Posterior vena cava (tissue), 2 donors: Measurements from ENCODE around the gene SPATS2L. TPM values are rescaled to one million over a fixed set of nuclear protein-coding genes. Genes with fewer than 3 reads are reported as not detected.

Experiments used
- DNase-seq: peaks from one replicate; pipeline ENCODE4 v3.0.0-alpha.2; 2020; ENCODE audit warnings: low spot score
- intact Hi-C, 2 donors: fragments of 100-400 bp; cut with DNase I; formaldehyde crosslinking; loops; one replicate each; pipeline versions ENCODE4 v1.14.1 to v1.14.2; 2022 to 2023
- total RNA-seq, 2 donors: library from RNA; stranded (reverse); fragmentation: NEBNext Ultra II Directional; extraction: Animal tissue kit (Norgen Biotek cat#: 25700); gene quantifications; one replicate each; pipeline ENCODE4 v1.2.1, GENCODE V29; 2021
- donor health status: DM: yes; HTN: yes; CAD: no.
- donor health status: DM: yes; HTN: yes; CAD: no.

The SPATS2L gene
- total RNA-seq, 2 donors from 2014 or later, result 68.7 to 76.6 TPM

DNA sequence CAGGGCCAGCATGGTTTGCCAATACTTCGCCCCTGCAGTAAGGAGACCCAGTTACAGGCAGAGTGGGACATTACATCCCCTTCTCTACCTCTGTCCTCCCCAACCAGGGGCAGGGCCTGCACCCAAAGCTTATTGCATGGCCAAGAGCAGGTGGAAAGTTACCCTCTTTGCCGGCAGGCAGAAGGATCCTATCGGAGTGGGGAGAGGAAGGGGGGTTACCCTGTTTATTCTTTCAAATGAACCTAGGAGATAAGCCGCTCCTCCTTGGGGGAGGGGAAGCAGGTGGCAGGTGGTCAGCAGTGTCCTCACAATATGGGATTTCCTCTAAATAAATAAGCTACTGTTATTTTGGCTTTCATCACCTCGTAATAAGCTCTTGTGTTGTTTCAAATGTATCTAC lies 53.9 kb downstream of the SPATS2L start:
- no peak for DNase-seq
- intact Hi-C loops, result no loop called here

DNA sequence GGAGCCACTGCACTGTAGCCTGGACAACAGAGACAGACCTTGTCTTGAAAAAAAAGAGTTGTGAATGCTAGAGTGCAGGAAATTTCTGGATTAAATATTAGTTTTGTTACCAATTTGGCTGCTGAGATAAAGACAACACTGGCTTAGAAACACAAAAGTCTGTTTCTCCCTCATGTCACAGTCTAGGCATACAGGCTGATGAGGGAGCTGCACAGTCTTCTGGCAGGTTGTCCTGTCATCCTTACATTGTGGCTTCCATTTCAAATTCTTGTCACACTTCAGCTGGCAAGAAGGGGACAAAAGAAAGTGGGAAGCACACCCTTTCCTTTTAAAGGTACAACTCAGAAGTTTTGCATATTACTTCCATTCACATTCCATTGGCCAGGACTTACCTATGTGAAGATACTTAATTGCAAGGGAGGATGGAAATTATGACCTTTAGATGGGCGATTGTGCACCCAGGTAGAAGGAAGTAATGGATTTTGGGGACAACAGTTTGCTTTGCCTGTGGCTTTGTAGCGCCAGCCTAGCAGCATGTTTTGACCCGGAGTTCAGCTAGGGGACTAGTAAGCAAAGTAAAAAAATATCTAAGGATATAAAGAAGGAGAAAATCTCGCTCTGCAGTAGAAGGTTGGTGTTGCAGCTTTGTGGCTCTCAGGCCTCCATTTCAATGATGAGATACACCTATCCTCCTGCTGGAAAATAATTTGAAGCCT lies 55.9 kb downstream of the SPATS2L start:
- intact Hi-C loops, result no loop called here
- no peak for DNase-seq

DNA sequence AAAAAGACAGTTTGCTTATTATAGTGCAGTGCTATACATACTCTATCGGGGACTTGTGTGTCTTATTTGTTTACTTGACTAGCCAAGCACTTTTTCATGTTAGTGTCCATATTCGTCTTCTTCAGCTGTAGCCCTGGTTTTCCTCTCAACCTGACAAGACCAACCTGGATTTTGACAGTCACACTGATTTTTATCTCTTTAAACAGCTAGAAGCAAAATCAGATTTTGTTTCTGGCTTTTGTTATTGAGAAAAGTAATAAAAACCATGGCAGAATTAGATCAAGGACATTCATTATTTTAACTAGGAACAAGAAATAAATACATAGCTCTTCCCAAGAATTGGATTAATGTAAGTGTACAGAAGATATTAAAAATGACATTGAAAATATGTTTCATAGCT lies 56.8 kb downstream of the SPATS2L start:
- intact Hi-C loops, result no loop called here
- no peak for DNase-seq

DNA sequence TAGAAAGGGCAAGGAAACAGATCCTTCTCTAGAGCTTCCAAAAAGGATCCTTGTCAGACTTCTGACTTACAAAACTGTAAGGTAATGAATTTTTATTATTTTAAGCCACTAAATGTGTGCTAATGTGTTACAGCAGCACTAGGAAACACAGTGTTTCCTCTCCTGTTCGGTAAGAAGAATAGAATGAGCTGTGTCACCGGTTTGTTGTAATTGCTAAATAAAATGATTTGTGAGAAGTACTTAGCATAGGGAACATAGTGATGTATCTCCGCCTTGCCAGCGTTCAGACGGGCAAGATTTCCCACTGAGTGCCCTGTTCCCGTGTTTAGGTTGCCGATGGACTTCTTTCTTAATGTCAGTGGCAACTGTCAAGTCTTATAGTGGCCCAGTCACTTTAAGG lies 57.6 kb downstream of the SPATS2L start:
- DNase-seq, result no peak
- intact Hi-C loops, result no loop called here

DNA sequence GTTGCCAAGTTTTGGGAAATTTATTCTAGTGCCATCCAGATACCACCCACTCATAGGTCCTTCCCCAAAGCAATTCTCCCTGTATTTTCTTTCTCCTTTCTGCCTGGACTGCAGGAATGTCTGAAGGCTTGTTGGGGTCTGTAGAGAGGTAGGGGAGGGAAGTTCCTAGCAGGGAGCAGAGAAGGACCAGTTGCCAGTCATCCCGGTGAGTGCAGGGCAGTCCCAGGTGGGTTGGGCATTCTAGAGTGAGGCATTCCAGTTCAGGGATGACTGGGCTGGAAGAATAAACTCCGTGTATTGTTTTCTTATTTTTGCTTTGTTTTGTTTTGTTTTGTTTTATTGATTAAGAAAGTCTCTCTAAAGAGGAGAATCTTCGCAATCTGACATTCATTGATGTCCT lies 58.1 kb downstream of the SPATS2L start:
- intact Hi-C loops, result no loop called here
- DNase-seq, result no peak

DNA sequence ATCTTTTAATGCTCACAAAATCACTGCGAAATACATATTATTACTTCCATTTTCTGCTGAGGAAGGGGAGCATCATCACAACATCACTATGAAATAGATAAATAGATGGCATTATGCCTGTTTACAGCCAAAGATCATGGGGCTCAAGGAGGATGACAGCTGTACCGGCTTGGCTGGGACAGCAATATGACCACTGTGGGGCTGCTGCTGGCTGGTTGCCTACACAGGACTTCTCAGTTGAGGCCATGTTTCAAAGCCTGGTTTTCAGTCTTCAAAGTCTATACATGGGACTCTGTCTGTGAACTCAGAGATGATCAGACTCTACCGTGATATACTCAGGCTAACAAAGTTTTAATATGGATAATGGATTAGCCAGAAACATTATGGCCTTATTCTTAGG lies 58.7 kb downstream of the SPATS2L start:
- intact Hi-C loops, result no loop called here
- no peak for DNase-seq

DNA sequence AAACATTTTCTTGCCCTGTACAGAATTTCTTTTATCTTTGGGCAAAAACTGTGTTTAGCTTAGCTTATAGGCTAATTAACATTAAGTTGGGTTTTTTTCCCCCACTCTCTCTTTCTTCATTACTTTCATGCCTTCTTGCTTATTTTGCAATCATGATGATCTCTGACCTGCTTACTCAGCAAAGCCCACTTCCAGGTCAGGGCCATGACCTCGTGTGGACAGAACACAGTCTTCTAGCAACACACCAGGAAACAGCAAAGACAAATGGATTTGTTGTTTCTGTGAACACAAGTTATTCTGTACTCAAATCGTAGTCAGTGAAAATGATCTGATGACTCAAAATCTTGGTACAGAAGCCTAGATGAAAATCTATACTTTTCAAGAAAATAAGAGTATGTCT lies 60.7 kb downstream of the SPATS2L start:
- intact Hi-C loops, result no loop called here
- DNase-seq, result no peak

DNA sequence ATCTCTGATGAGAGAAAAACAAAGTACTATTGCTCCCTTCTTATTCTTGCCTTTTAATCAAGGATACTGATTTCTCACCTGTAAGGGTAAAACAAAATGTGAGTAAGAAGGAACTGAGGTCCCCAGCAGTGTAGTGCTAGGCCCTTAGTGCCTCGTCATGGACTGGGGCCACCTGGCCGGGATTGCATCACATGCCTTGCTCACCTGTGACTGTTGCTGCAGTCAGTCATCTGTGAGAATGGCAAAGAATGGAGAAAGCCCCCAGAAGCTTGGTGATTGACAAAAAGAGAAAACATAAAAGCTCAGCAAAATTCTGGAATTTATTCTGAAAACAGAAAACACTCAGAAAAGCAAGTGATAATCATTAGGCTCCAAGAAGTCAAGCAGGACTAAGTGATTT lies 63.4 kb downstream of the SPATS2L start:
- DNase-seq, result no peak
- intact Hi-C loops, result no loop called here

DNA sequence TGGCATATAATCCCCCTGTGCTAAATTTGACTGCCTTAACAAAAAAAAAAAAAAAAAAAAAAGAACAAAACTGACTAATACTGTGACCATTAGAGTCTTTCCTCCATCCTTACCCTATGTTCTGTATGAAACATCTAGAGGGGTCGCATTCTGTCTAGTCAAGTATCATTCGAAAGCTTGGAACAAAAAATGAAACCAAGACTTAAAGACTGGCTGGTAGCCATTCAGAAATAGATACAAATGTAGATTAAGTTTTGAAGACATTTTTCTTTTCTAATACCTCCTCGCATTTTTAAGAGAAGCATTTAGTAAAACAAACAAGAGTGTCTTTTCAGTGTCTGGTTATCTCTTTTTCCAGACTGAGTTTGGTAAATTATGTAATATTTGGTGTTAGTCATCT lies 66.7 kb downstream of the SPATS2L start:
- no peak for DNase-seq
- intact Hi-C loops, result no loop called here

DNA sequence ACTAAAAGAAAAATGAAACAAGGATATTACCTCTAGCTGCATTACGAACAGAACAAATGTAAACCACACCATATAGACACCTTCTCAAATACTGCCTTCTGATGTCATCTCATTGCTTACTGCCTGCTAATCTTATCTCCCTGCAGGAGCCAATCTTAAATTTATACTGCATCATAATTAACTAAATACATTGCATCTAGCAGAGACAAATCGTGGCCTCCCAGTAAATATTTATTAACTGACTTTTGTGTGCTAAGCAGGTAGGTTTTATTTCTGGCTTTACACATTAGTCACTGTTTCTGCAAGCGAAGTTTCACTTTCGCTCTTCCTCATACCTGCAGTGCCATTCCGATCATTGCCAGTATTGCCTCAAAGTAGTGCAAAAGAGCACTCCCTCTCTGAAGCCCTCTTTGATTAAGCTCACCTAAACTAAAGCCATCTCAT lies 67.5 kb downstream of the SPATS2L start:
- no peak for DNase-seq
- intact Hi-C loops, result no loop called here

DNA sequence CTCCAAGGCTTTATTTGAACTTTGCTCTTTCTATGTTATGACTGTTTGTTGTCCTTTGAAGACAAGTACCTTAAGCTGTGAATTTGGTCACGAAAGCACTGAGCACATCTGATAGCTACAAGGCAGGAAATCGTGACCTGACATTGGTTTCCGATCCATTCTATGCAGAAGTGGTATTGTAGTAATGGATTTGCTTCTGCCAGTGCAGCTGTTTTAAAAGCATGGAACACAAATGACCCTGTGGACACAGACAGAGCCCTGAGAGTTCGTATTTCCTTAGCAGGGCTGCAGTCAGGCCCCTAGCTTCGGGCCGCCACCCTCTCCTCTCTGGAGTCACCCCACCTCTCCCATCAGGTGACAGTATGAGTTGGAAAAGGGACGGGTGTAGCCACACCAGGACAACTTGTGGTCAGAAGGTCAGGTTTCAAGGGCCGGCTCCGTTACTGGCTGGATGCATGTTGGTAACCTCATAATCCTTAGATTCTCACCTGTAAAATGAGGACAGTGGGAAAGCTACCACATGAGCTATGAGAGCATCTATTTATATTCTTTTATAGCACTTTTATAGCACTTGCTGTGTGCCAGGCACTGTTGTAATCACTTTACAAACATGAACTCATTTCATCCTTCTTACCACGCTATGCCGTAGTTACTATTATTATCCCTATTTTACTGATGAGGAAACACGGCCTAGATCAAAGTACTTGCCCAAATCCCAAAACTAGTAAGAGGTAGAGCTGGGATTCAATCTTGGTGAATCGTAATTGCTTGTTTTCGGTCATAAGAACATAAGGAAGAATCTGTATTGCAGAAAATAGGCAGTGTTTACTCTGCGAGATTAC lies 70.2 kb downstream of the SPATS2L start:
- intact Hi-C loops, result loop anchor here in 1 of 2 donors (2.0 kb wide), 1 partner anchor 18 kb away; no protein-coding TSS in a partner anchor
- no peak for DNase-seq

DNA sequence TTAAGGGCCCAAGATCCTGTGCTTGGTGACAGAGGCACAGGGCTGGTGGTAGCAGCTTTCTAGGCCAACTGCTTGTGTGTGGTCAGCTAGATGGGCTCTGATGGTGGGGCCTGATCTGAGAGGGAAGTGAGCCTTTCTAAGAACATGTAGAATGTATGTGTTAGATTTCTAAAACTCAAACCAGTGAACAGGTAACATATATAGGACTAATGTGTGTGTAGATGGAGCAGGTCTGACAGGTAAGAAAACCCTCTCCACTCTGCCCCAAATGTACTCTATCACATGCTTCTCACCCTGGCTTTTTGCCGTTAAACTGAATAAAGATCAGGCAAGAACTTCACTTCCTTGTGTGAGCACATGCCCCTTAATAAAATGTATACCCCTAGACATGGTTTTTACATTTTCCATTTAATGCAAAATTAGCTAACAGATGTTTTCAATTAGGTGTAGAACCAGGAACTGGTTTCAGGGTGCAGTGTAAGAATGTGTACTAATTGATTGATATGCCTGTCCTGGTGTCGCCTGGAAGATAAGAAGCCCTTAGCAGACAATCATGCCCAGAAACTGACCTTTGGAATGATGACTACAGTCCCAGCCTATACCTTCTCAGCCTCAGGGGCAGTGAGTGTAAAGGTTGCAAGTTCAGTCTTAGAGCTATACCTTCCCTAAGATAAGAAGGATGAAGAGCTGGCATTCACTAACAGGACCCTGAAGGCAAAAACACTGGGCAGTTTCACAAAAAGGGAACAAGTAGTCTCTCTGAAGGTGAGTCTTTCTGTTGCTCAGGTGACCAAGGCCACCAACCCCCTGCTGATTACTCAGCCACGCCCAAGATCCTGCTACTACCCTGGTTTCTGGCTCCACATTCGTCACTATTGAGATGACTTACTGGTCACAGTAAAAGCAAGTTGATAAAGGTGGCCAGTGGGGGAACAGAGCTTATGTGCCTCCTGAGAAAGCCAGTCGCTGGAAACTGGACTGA lies 71.2 kb downstream of the SPATS2L start:
- DNase-seq, result no peak
- intact Hi-C loops, result loop anchor here in 1 of 2 donors (2.0 kb wide), 1 partner anchor 17 kb away; no protein-coding TSS in a partner anchor

DNA sequence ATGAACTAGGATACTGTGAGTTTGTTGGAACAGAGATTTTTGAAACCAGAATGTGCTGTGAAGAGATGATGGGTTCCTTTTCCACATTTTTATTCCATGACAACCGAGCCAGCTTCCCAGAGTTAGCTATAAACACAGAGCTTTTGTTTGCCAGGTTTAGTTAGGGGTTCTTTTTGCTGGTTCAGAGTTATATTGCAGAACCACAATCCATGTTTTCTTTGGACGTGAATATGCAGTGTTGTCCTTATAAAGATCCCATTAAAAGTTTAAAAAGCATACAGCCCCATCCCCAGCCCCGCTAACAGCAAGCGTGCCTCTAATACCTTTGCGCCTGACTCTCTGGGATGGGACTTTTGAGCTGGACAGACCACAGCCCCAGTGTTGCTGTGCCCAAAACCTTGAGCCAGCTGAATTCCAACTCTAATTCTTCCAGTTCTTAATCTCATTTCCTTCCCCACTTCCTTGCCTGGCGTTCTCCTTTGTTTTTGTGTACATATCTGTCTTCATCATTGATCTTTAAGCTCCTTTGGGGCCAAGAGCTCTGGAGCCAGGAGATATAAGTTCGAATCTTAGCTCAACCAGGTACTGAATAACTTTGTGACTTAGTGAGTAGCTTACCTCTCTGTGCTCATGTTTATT lies 72.3 kb downstream of the SPATS2L start:
- no peak for DNase-seq
- intact Hi-C loops, result no loop called here

DNA sequence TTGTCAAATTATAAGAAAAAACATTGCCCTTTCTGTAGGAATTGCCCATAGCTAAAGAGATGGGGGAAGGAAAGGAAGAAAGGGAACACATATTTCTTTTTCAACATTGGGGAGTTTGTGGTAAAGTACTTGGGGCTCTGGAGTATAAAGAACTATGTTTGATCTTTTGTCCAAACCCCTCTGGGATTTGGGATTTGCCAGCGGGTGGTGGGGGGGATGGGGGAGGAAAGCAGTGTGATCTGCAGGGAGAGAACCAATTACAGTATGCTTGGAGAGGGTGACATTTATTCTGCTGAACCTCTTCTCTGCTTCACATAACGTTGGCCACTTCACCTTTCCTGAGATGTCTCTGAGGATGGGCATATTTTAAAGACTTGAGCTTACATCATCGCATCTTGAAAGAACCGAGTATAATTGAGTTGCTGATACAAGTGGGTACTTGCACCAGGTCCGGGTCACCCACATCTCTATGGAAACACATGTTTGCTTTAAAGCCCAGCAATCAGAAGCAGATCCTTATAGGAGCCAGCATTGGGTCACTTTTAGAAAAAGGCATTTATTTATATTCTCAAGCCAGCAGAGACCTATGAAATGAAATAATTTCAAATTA lies 73.1 kb downstream of the SPATS2L start:
- intact Hi-C loops, result no loop called here
- no peak for DNase-seq

DNA sequence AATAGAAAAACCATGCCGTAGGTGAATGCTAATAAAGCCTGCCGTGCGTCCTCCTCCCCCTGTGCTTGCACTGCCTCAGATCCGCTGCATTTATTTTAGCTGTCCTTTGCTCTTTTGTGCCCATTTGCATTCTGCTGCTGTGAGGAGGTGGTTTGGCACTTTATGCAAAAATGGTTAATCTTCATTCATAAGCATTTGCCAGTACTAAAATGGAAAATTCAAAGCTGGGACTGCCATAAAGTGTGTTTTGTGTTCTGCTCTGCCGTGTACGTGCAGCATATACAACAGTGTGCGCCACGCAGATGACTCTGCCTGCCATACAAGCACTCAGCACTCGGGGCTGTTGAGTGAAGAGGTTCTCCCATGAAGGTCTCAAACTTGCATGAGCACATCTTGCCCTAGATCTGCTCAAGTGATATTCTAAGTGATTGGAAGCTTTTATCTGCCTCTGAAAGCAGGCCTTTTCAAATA lies 73.6 kb downstream of the SPATS2L start:
- intact Hi-C loops, result no loop called here
- no peak for DNase-seq

DNA sequence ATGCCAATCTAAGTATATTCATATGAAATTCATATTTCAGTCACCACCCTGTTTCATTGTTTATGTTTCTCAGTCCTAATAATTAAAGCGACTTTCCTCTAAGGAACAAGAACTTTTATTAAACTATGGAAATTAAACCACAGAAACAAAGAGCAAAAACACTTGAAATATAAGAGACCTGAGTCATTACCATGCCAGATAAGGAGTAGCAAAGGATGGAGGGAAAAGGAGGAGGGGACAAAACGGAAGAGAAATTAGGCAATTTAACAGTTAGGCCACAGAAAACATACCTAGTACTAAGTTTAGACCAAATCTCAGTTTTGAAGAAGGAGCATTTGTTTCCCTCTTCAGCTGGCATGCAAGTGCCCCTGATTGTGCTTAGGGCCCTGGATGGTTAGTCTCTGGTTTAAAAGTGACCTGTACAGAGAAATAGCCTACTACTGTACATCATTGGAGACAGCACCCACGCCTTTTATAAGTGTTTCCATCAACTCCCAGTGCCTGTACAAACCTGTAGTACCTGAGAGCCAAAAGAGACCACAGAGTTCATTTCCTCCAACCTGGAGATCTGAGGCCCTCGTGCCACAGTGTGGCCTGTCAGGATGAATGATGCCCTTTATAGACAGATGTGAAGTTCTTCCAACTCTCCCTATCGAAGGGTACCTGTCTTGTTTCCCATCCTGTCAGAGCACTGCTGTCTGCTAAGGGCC lies 74.5 kb downstream of the SPATS2L start:
- intact Hi-C loops, result no loop called here
- DNase-seq, result no peak

DNA sequence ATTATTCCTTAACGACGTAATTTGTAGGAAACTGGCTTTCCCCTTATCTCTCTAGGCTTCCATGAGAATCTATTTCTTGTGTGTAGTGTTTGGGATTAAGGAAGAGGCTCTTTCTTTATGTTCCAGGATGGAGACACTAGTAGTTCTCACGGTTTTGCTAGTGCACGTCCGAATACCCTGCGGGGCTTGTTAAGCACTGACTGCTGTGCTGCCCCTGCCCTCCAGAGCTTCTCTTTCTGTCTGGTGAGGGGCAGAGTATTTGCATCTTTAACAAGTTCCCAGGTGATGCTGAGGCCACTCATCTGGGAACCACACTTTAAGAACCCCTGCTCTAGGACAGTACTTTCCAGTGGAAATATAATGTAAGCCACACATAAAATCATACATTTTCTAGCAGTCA lies 76.4 kb downstream of the SPATS2L start:
- intact Hi-C loops, result no loop called here

More for the DNA sequence above, 76.4 kb downstream of the SPATS2L start:
- DNase-seq, result no peak
